ENCODE data around the gene KCNQ1OT1.

Gene KCNQ1OT1

GRCh38 chr11:2582946-2583604 lies 116.7 kb downstream of the KCNQ1OT1 start:
- DNase-seq (ENCODE audit: insufficient read length, low spot score) (no peak), FAIRE-seq (no peak)
- no peak for TF ChIP-seq CTCF (IDR thresholded peaks at IDR 0.05; ENCODE audit: insufficient read depth, missing control alignments)

- DNase-seq (ENCODE audit: insufficient read length, low spot score) (no peak), FAIRE-seq (no peak)
- no peak for TF ChIP-seq CTCF (IDR thresholded peaks at IDR 0.05; ENCODE audit: insufficient read depth, missing control alignments)
These were observed 117.3 kb downstream of the KCNQ1OT1 start for GRCh38 chr11:2582351-2582945.

GRCh38 chr11:2581931-2582350 lies 117.9 kb downstream of the KCNQ1OT1 start:
- no peak for FAIRE-seq
- DNase-seq (ENCODE audit: insufficient read length, low spot score), result no peak
- TF ChIP-seq CTCF (IDR thresholded peaks at IDR 0.05; ENCODE audit: insufficient read depth, missing control alignments), result no peak

- no peak for TF ChIP-seq CTCF (IDR thresholded peaks at IDR 0.05; ENCODE audit: insufficient read depth, missing control alignments)
- DNase-seq (ENCODE audit: insufficient read length, low spot score), result no peak
- no peak for FAIRE-seq
These were observed 118.5 kb downstream of the KCNQ1OT1 start for GRCh38 chr11:2581151-2581930.

- no peak for FAIRE-seq
- DNase-seq (ENCODE audit: insufficient read length, low spot score), result no peak
- TF ChIP-seq CTCF (IDR thresholded peaks at IDR 0.05; ENCODE audit: insufficient read depth, missing control alignments), result no peak
These were observed 119.2 kb downstream of the KCNQ1OT1 start for GRCh38 chr11:2580571-2581001.

GRCh38 chr11:2580061-2580421 lies 119.8 kb downstream of the KCNQ1OT1 start:
- no peak for FAIRE-seq

More at GRCh38 chr11:2580061-2580421, 119.8 kb downstream of the KCNQ1OT1 start:
- TF ChIP-seq CTCF (IDR thresholded peaks at IDR 0.05; ENCODE audit: insufficient read depth, missing control alignments), result no peak
- DNase-seq (ENCODE audit: insufficient read length, low spot score), result no peak
